ENCODE data around the gene SLC25A30. TPM values are rescaled to one million over a fixed set of nuclear protein-coding genes. Genes with fewer than 3 reads are reported as not detected.

SLC25A30 gene
- total and polyA plus RNA-seq, 2 donors: 2.9 to 5.9 TPM

DNA sequence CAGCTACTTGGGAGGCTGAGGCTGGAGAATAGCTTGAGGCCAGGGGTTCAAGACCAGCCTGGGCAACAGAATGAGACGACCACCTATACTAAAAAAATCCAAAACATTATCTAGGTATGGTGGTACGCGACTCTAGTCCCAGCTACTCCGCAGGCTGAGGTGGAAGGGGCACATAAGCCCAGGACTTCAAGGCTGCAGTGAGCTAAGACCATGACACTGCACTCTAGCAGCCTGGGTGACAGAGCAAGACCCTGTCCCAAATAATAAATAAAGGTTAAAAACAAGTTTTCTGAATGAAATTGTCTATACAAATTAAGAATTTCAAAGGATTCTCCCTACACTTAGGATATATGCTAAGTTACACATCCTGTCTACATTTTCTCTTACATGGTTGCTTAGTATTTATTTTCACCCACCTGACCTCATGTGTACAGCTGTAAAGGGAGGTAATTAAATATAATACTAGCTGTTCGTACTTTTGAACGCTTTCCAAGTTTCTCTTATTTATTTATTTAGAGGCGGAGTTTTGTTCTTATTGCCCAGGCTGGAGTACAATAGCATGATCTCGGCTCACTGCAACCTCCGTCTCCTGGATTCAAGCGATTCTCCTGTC, 1.6 kb downstream of the SLC25A30 start:
- Histone ChIP-seq H3K27ac (ENCODE audit: low read depth in 1 of 2, low read length in 1 of 2) (peak overlapping the region in 1 of 2 donors; percentile 42), H3K27me3 (ENCODE audit: control insufficient read depth in 2 of 2, insufficient read depth in 1 of 2, low read length in 1 of 2) (peaks cover 0 to 3% of the 10 kb centered on the region in 2 donors), H3K4me3 (ENCODE audit: low read length in 2 of 2) (peak overlapping the region; percentile 65 to 86), H3K9me3 (ENCODE audit: control insufficient read depth in 2 of 2, insufficient read depth in 1 of 2, low read length in 1 of 2) (no peaks in the 10 kb centered on the region), H3K4me1 (ENCODE audit: control insufficient read depth in 2 of 2, insufficient read depth in 2 of 2, low read length in 2 of 2) (peaks cover 0 to 13% of the 10 kb centered on the region in 2 donors), H3K36me3 (ENCODE audit: control insufficient read depth in 2 of 2, insufficient read depth in 2 of 2, low read length in 1 of 2) (no peaks in the 10 kb centered on the region)
- WGBS: 38% methylated on average over 10 of the region's 10 CpGs
- DNase-seq (ENCODE audit: low read depth in 6 of 9, low spot score in 9 of 9): no peak

DNA sequence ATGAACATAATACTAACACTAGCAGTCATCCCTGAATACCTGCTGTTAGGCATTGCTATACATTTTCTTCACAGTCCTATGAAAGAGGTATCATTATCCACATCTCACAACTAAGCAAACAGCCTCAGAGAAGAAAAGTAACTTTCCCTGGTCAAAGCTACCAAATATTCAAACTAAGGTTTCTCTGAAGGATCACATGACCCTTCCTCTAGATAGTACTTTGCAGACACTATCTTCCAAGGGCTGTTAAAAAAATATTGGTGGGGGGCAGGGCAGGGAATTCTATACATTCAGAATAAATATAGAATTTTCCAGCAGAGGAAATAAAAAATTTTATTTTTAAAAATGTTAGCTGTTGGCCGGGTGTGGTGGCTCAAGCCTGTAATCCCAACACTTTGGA, 3.1 kb downstream of the SLC25A30 start:
- Histone ChIP-seq H3K36me3 (ENCODE audit: control insufficient read depth in 2 of 2, insufficient read depth in 2 of 2, low read length in 1 of 2) (no peaks in the 10 kb centered on the region), H3K9me3 (ENCODE audit: control insufficient read depth in 2 of 2, insufficient read depth in 1 of 2, low read length in 1 of 2) (no peaks in the 10 kb centered on the region), H3K4me3 (ENCODE audit: low read length in 2 of 2) (no peak overlapping the region), H3K4me1 (ENCODE audit: control insufficient read depth in 2 of 2, insufficient read depth in 2 of 2, low read length in 2 of 2) (peaks cover 0 to 13% of the 10 kb centered on the region in 2 donors), H3K27ac (ENCODE audit: low read depth in 1 of 2, low read length in 1 of 2) (no peak overlapping the region), H3K27me3 (ENCODE audit: control insufficient read depth in 2 of 2, insufficient read depth in 1 of 2, low read length in 1 of 2) (peaks cover 0 to 3% of the 10 kb centered on the region in 2 donors)
- DNase-seq (ENCODE audit: low read depth in 6 of 9, low spot score in 9 of 9): no peak
- WGBS: 94% methylated on average over 1 of the region's 1 CpG

DNA sequence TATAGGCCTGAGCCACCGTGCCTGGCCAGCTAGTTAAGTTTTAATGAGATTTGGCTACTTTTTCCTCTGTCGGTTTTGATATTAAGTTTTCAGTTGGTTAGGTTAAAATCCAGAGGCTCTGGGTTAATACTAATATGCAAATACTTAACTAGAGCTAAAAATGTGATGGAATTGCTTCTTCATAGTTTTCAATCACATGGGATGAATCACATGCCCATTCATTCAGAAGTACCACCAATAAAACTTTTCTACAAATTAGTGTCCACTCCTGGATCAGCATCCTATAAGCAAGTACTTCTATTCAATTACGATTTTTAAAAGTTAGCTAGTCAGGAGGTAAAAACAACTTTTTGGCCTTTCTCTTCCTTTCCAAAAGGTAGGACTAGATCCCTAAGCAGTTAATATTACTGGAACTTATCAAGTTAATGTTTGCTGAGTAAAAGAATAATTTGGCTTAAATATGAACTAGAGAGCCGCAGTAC, 4.3 kb downstream of the SLC25A30 start:
- Histone ChIP-seq H3K4me1 (ENCODE audit: control insufficient read depth in 2 of 2, insufficient read depth in 2 of 2, low read length in 2 of 2) (peaks cover 0 to 13% of the 10 kb centered on the region in 2 donors), H3K9me3 (ENCODE audit: control insufficient read depth in 2 of 2, insufficient read depth in 1 of 2, low read length in 1 of 2) (no peaks in the 10 kb centered on the region), H3K4me3 (ENCODE audit: low read length in 2 of 2) (no peak overlapping the region), H3K27ac (ENCODE audit: low read depth in 1 of 2, low read length in 1 of 2) (no peak overlapping the region), H3K27me3 (ENCODE audit: control insufficient read depth in 2 of 2, insufficient read depth in 1 of 2, low read length in 1 of 2) (peaks cover 0 to 3% of the 10 kb centered on the region in 2 donors), H3K36me3 (ENCODE audit: control insufficient read depth in 2 of 2, insufficient read depth in 2 of 2, low read length in 1 of 2) (no peaks in the 10 kb centered on the region)
- WGBS: 97% methylated on average over 4 of the region's 4 CpGs
- DNase-seq (ENCODE audit: low read depth in 6 of 9, low spot score in 9 of 9): no peak

DNA sequence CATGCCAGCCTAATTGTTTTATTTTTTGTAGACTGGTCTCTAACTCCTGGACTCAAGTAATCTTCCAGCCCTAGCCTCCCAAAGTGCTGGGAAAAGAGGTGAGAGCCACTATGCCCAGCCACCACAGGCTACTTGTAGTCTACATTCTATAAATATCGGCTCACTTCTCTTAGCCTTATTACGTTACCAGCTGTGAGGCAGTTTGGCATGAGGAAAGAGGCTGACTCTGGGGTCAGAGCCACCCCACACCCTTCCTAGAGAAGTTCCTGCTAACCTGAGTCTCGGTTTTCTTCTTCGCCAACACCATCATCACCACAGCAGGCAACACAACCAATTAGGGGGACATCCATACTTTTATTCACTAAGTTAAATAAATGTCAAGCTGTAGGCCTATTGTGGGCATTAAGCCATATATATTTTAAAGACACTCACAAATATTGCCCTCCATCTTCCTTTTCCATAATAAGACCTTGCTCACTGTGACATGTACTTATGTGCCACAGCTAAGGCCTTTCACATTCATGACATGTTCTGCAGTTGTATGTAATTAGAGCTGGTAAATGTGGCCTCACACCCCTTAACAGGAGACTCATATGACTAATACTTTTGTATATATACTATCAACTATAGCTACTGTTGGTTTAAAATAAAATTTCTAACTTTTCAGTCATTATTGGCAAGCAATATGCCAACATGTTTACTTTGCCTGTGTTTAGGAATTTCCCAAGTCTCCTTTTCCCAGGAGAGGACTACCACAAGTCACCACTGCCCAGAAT, 5.7 kb downstream of the SLC25A30 start:
- peaks cover 0 to 5% of the 10 kb centered on the region in 2 donors for H3K36me3 ChIP-seq (ENCODE audit: control insufficient read depth in 2 of 2, insufficient read depth in 2 of 2, low read length in 1 of 2)
- peaks cover 0 to 11% of the 10 kb centered on the region in 2 donors for H3K4me1 ChIP-seq (ENCODE audit: control insufficient read depth in 2 of 2, insufficient read depth in 2 of 2, low read length in 2 of 2)
- H3K4me3 ChIP-seq (ENCODE audit: low read length in 2 of 2): no peak overlapping the region
- WGBS: 95% methylated on average over 4 of the region's 4 CpGs
- DNase-seq (ENCODE audit: low read depth in 6 of 9, low spot score in 9 of 9): no peak
- H3K9me3 ChIP-seq (ENCODE audit: control insufficient read depth in 2 of 2, insufficient read depth in 1 of 2, low read length in 1 of 2): no peaks in the 10 kb centered on the region
- no peaks in the 10 kb centered on the region for H3K27me3 ChIP-seq (ENCODE audit: control insufficient read depth in 2 of 2, insufficient read depth in 1 of 2, low read length in 1 of 2)
- no peak overlapping the region for H3K27ac ChIP-seq (ENCODE audit: low read depth in 1 of 2, low read length in 1 of 2)

DNA sequence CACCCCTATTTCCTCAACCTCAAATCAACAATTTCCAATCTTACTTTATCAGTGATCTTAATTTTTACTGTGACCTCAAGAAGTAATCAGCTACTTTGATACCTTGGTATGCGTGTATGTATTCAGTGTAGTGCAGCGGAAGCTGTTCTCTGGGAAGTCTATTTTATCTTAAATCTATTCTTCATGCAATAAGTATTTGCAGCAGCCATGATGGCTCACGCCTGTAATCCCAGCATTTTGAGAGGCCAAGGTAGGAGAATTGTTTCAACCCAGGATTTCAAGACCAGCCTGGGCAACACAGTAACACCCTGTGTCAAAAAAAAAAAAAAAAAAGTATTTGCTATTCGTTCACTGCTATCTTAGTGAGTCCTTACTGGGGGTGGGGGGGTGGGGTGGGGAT, 6.5 kb downstream of the SLC25A30 start:
- no peak for DNase-seq (ENCODE audit: low read depth in 6 of 9, low spot score in 9 of 9)
- H3K4me3 ChIP-seq (ENCODE audit: low read length in 2 of 2): no peak overlapping the region
- peaks cover 0 to 4% of the 10 kb centered on the region in 2 donors for H3K4me1 ChIP-seq (ENCODE audit: control insufficient read depth in 2 of 2, insufficient read depth in 2 of 2, low read length in 2 of 2)
- H3K27ac ChIP-seq (ENCODE audit: low read depth in 1 of 2, low read length in 1 of 2): no peak overlapping the region
- no peaks in the 10 kb centered on the region for H3K9me3 ChIP-seq (ENCODE audit: control insufficient read depth in 2 of 2, insufficient read depth in 1 of 2, low read length in 1 of 2)
- WGBS: over 99% methylated on average over 4 of the region's 4 CpGs
- peaks cover 0 to 8% of the 10 kb centered on the region in 2 donors for H3K36me3 ChIP-seq (ENCODE audit: control insufficient read depth in 2 of 2, insufficient read depth in 2 of 2, low read length in 1 of 2)
- H3K27me3 ChIP-seq (ENCODE audit: control insufficient read depth in 2 of 2, insufficient read depth in 1 of 2, low read length in 1 of 2): no peaks in the 10 kb centered on the region

DNA sequence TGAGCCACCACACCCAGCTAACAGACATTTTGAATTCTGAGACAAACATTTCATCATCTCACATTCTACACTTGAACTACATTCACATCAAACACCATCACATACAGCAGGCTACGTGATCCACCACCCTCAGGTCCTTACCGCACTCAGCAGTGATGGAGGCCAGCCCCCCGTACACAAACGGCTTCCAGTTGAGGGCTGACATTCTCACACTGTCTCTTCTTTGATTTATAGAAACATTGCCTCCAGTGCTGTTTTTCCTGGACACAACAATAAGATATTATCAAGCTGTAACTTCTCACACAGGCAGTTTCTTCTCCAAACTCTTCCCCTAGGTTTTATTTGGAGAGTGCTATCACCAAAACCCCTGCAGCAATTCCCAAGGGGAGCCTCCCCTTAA, 7.0 kb downstream of the SLC25A30 start:
- DNase-seq (ENCODE audit: low read depth in 6 of 9, low spot score in 9 of 9): no peak
- Histone ChIP-seq H3K4me1 (ENCODE audit: control insufficient read depth in 2 of 2, insufficient read depth in 2 of 2, low read length in 2 of 2) (no peaks in the 10 kb centered on the region), H3K36me3 (ENCODE audit: control insufficient read depth in 2 of 2, insufficient read depth in 2 of 2, low read length in 1 of 2) (peaks cover 0 to 8% of the 10 kb centered on the region in 2 donors), H3K4me3 (ENCODE audit: low read length in 2 of 2) (no peak overlapping the region), H3K9me3 (ENCODE audit: control insufficient read depth in 2 of 2, insufficient read depth in 1 of 2, low read length in 1 of 2) (no peaks in the 10 kb centered on the region), H3K27me3 (ENCODE audit: control insufficient read depth in 2 of 2, insufficient read depth in 1 of 2, low read length in 1 of 2) (no peaks in the 10 kb centered on the region), H3K27ac (ENCODE audit: low read depth in 1 of 2, low read length in 1 of 2) (no peak overlapping the region)
- 95% methylated on average over 4 of the region's 4 CpGs for WGBS

DNA sequence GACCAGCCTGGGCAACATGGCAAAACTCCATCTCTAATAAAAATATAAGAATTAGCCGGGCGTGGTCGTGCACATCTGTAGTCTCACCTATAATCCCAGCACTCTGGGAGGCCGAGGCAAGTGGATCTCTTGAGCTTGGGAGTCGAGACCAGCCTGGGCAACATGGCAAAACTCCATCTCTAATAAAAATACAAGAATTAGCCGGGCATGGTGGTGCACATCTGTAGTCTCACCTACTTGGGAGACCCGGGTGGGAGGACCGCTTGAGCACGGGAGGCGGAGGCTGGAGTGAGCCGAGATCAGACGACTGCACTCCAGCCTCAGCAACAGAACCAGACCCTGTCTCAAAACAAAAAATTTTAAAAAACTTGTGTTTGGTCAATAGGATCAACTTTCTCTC, 7.7 kb downstream of the SLC25A30 start:
- 98% methylated on average over 12 of the region's 12 CpGs for WGBS
- Histone ChIP-seq H3K36me3 (ENCODE audit: control insufficient read depth in 2 of 2, insufficient read depth in 2 of 2, low read length in 1 of 2) (peaks cover 0 to 8% of the 10 kb centered on the region in 2 donors), H3K27ac (ENCODE audit: low read depth in 1 of 2, low read length in 1 of 2) (no peak overlapping the region), H3K4me1 (ENCODE audit: control insufficient read depth in 2 of 2, insufficient read depth in 2 of 2, low read length in 2 of 2) (no peaks in the 10 kb centered on the region), H3K9me3 (ENCODE audit: control insufficient read depth in 2 of 2, insufficient read depth in 1 of 2, low read length in 1 of 2) (no peaks in the 10 kb centered on the region), H3K4me3 (ENCODE audit: low read length in 2 of 2) (no peak overlapping the region), H3K27me3 (ENCODE audit: control insufficient read depth in 2 of 2, insufficient read depth in 1 of 2, low read length in 1 of 2) (no peaks in the 10 kb centered on the region)
- DNase-seq (ENCODE audit: low read depth in 6 of 9, low spot score in 9 of 9): no peak

DNA sequence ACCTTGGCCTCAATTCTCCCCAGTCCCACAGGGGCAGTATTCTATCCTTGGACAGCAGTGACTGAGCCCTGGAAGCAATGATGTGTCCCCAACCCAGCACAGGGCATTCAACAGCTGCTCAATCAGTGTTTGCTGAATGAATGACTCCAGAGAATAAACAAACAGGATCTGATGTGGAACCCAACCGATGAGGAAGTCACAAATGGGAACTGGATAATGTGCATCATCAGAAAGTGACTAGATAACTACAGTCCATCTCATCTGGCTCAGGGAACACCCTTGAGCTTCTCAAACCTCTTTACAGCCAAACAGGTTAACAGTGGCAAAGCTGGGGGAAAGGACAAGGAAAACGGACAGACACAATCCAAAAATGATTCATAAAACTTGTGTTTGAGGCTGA, 8.2 kb downstream of the SLC25A30 start:
- Histone ChIP-seq H3K27me3 (ENCODE audit: control insufficient read depth in 2 of 2, insufficient read depth in 1 of 2, low read length in 1 of 2) (no peaks in the 10 kb centered on the region), H3K27ac (ENCODE audit: low read depth in 1 of 2, low read length in 1 of 2) (no peak overlapping the region), H3K9me3 (ENCODE audit: control insufficient read depth in 2 of 2, insufficient read depth in 1 of 2, low read length in 1 of 2) (no peaks in the 10 kb centered on the region), H3K4me1 (ENCODE audit: control insufficient read depth in 2 of 2, insufficient read depth in 2 of 2, low read length in 2 of 2) (no peaks in the 10 kb centered on the region), H3K4me3 (ENCODE audit: low read length in 2 of 2) (no peak overlapping the region), H3K36me3 (ENCODE audit: control insufficient read depth in 2 of 2, insufficient read depth in 2 of 2, low read length in 1 of 2) (peaks cover 0 to 8% of the 10 kb centered on the region in 2 donors)
- no peak for DNase-seq (ENCODE audit: low read depth in 6 of 9, low spot score in 9 of 9)
- WGBS: 89% methylated on average over 2 of the region's 2 CpGs

DNA sequence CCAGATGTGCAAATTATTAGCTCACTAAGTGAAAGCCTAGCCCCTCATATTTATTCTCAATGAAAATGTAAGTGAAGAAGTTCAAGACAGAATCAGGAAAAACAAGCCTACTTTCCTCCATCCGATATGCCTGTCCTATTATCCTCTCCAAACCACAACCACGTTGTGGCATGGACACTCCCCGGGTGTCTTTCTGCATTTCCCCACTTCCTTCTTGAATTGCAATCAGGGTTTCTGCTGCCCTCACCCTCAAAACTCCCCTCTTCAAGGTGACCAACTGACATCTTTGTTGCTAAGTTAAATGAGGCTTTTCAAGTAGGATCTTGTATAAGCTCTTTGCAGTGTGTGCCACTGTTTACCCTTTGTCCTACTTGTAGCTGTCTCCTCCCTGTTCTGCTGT, 11.8 kb downstream of the SLC25A30 start:
- Histone ChIP-seq H3K4me3 (ENCODE audit: low read length in 2 of 2) (no peak overlapping the region), H3K27me3 (ENCODE audit: control insufficient read depth in 2 of 2, insufficient read depth in 1 of 2, low read length in 1 of 2) (no peaks in the 10 kb centered on the region), H3K9me3 (ENCODE audit: control insufficient read depth in 2 of 2, insufficient read depth in 1 of 2, low read length in 1 of 2) (no peaks in the 10 kb centered on the region), H3K36me3 (ENCODE audit: control insufficient read depth in 2 of 2, insufficient read depth in 2 of 2, low read length in 1 of 2) (peaks cover 0 to 8% of the 10 kb centered on the region in 2 donors), H3K27ac (ENCODE audit: low read depth in 1 of 2, low read length in 1 of 2) (no peak overlapping the region), H3K4me1 (ENCODE audit: control insufficient read depth in 2 of 2, insufficient read depth in 2 of 2, low read length in 2 of 2) (no peaks in the 10 kb centered on the region)
- DNase-seq (ENCODE audit: low read depth in 6 of 9, low spot score in 9 of 9): no peak
- WGBS: 41% methylated on average over 3 of the region's 3 CpGs

All from thymus (tissue), 11 donors.